Esophagus (tissue), 2 donors: ENCODE results near the gene SYT7. TPM values are rescaled to one million over a fixed set of nuclear protein-coding genes. Genes with fewer than 3 reads are reported as not detected.

ENCODE experiments used
- H3K27ac ChIP-seq, 2 donors: one replicate each; pipeline ENCODE4 v1.5.1; 2013; ENCODE audit warnings: low read depth in 2 of 2, mild to moderate bottlenecking in 2 of 2, inconsistent platforms in 1 of 2, low read length in 1 of 2, moderate library complexity in 1 of 2
- H3K27me3 ChIP-seq, 2 donors: one replicate each; pipeline ENCODE4 v1.6.1; 2013; ENCODE audit warnings: low read length in 2 of 2, control low read depth in 1 of 2, mild to moderate bottlenecking in 1 of 2; ENCODE audit not compliant: insufficient read depth in 2 of 2, control insufficient read depth in 1 of 2
- H3K36me3 ChIP-seq, 2 donors: one replicate each; pipeline ENCODE4 v1.6.1; 2013; ENCODE audit warnings: low read length in 1 of 2; ENCODE audit not compliant: control insufficient read depth in 2 of 2, insufficient read depth in 2 of 2
- H3K4me1 ChIP-seq, 2 donors: one replicate each; pipeline ENCODE4 v1.6.1; 2013; ENCODE audit warnings: low read length in 1 of 2; ENCODE audit not compliant: control insufficient read depth in 2 of 2, insufficient read depth in 2 of 2
- H3K4me3 ChIP-seq, 2 donors: one replicate each; pipeline ENCODE4 v1.5.1; 2013; ENCODE audit warnings: low read length in 2 of 2, mild to moderate bottlenecking in 2 of 2, low read depth in 1 of 2, moderate library complexity in 1 of 2
- H3K9me3 ChIP-seq, 2 donors: one replicate each; pipeline ENCODE4 v1.6.1; 2013; ENCODE audit warnings: mild to moderate bottlenecking in 2 of 2, low read depth in 1 of 2, low read length in 1 of 2, moderate library complexity in 1 of 2; ENCODE audit not compliant: control insufficient read depth in 2 of 2, insufficient read depth in 1 of 2
- WGBS, 2 donors: extraction: QIAGEN DNeasy Blood & Tissue Kit; methylation state at CpG; one replicate each; pipeline ENCODE4 v1.1.7; 2013; 5-methylcytosine and 5-hydroxymethylcytosine counted together
- polyA plus RNA-seq, 2 donors: library from polyadenylated mRNA; stranded (reverse); fragments of 200-250 nt; gene quantifications; one replicate each; pipeline ENCODE4 v1.2.3, GENCODE V29; 2013
- donor health status: healthy with polysubstance abuse.
- donor health status: Bipolar disorder and iron deficiency.

Gene SYT7
- polyA plus RNA-seq, 2 donors = 1.3 to 2.2 TPM

DNA sequence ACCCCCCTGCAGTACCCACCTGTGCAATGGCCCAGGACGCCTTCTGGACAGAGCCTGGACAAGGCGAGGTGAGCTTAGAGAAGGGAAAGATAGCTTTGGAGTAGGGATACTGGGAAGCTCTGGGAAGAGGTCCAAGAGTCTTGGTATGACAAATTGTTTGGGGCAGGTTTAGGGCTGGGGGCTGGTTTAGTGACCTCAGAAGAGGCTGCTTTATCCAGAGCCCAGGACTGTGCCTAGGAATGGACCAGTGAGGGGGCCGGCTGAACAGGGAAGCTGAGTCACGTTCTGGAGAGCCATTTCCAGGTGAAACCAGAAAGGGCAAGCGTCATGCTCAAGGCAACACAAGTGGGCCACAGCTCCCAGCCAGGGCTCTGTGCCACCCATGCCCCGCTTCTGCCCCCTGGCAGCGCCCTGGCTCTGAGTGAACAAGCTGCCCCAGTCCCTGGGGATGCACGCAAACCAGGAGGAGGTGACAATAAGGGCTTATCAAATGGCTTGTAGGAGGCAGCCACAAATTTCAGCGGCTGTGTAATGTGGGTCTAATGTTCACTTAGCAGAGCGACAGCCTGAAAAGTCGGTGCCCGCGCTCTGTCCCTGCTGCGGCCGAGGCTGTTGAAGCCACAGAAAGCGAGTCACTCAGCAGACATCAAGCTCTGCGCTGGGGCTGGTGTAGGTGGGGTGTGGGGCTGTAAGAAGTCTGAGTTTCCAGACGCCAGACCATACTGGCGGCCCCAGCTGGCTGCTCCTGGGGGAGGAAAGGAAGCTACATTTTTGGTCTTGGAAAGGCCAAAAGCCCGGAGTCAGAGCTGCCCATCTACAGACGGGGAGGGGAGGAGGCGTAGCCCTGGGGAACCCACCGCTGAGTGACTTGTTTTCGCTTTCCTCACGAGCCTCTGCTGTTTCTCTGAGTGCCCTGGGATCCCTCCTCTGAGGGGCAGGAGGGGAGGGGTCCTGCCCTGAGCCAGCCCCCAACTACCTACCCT lies 18.3 kb upstream of the SYT7 start:
- H3K4me1 ChIP-seq = peaks cover 5 to 40% of the 10 kb centered on the region in 2 donors
- H3K36me3 ChIP-seq = no peaks in the 10 kb centered on the region
- H3K27ac ChIP-seq = no peak overlapping the region
- H3K27me3 ChIP-seq = no peaks in the 10 kb centered on the region
- H3K9me3 ChIP-seq = no peaks in the 10 kb centered on the region
- no peak overlapping the region for H3K4me3 ChIP-seq
- WGBS, 2 donors = 52 to 61% methylated on average over 25 of the region's 25 CpGs

DNA sequence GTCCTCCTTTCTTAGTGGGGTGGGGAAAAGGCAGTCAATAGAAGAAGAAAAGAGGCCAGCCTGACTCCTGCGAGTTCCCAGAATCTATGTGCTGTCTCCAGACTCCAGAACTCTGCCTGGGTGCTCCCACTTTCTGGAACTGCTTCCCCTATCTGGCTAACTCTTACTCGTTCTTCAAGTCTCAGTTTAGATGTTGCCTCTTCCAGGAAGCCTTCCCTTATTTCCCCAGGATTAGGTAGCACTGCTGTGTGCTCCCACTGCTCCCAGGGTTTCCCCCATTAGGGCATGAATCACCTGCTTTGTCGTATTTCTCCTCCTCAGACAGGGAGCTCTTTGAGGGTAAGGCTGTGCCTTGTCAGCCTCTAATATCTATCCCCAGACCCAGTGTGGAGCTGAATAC lies 17.5 kb upstream of the SYT7 start:
- Histone ChIP-seq H3K4me1 (peaks cover 5 to 36% of the 10 kb centered on the region in 2 donors), H3K36me3 (no peaks in the 10 kb centered on the region), H3K27ac (no peak overlapping the region), H3K4me3 (no peak overlapping the region), H3K9me3 (no peaks in the 10 kb centered on the region), H3K27me3 (no peaks in the 10 kb centered on the region)
- 52 to 56% methylated on average over 3 of the region's 3 CpGs for WGBS, 2 donors

DNA sequence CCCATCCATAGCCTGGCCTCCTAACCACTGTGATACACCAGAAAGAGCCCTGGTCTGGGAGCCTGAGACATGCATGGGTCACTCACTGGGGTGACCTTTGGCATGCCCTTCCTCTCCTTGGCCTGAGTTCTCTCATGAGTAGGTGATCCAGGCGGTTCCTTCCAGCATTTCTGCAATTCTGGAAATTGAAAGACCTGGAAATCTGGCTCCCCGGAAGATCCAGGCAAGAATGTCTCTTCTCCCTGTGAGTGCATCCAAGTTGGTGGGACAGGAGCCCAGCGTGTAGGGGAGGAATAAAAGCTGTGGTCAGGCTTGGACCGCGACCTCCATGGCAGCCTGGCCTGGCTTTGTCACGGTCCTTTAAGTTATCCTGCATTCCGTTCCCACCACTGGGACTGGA lies 16.1 kb upstream of the SYT7 start:
- Histone ChIP-seq H3K4me3 (no peak overlapping the region), H3K27ac (no peak overlapping the region), H3K4me1 (peaks cover 3 to 25% of the 10 kb centered on the region in 2 donors), H3K36me3 (no peaks in the 10 kb centered on the region), H3K27me3 (no peaks in the 10 kb centered on the region), H3K9me3 (no peaks in the 10 kb centered on the region)
- 86 to 88% methylated on average over 7 of the region's 7 CpGs for WGBS, 2 donors

DNA sequence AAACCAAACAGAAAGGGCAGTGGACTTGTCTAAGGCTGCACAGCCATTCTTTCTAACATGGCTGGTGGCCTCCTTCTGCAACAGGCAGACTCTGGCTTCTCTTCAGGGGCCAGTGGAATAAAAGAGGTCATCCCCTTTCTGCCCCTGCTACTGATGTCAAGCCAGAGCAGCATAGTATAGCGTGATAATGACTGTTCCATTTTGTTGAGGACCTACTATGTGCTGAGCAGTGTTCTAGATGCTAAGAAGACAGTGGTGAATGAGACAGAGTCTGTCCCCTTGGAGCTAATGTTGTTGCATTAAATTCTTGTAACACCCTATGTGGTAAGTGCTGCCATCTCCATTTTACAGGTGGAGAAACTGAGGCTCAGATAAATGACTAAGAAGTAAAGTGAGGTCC lies 15.7 kb upstream of the SYT7 start:
- Histone ChIP-seq H3K36me3 (no peaks in the 10 kb centered on the region), H3K27me3 (no peaks in the 10 kb centered on the region), H3K4me1 (peaks cover 0 to 20% of the 10 kb centered on the region in 2 donors), H3K9me3 (no peaks in the 10 kb centered on the region), H3K27ac (no peak overlapping the region), H3K4me3 (no peak overlapping the region)
- WGBS, 2 donors = 63 to 91% methylated on average over 1 of the region's 1 CpG

DNA sequence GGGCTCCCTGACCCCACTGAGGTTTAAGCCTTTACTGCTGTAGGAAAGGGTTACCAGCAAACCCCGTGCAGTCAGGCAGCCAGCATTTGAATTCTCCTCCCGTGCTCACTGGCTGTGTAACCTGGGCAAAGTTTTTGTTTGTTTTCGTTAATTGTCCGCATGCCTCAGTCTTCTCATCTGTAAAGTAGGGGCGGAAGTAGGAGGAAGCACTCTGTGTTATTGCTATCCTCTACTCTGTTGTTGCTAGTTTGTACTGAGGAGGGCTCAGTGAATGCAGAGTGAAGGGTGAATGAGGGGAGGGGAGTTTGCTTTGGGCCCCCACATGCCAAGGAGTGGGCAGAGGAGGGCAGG lies 14.0 kb upstream of the SYT7 start:
- H3K27me3 ChIP-seq = no peaks in the 10 kb centered on the region
- WGBS, 2 donors = 69 to 72% methylated on average over 5 of the region's 5 CpGs
- H3K27ac ChIP-seq = no peak overlapping the region
- peaks cover 0 to 15% of the 10 kb centered on the region in 2 donors for H3K4me1 ChIP-seq
- no peaks in the 10 kb centered on the region for H3K36me3 ChIP-seq
- H3K9me3 ChIP-seq = no peaks in the 10 kb centered on the region
- no peak overlapping the region for H3K4me3 ChIP-seq

DNA sequence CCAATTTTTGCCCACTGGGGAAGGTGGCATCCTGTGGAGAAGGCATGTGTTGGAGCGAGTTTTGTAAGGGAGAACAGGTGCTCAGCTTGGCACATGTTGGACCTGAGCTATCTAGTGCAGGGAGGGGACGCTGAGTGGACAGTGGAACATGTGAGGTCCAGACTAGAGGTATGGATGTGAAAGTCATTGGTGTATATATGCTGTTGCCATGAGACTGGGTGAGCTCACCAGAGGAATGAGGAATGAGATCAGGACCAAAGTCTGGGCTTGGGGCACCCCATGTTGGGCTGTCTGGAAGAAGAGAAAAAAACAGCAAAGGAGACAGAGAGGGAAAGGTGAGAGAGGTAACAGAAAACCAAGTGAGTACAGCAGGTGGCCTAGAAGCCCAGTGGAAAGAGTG lies 12.3 kb upstream of the SYT7 start:
- H3K27ac ChIP-seq = no peak overlapping the region
- H3K36me3 ChIP-seq = no peaks in the 10 kb centered on the region
- H3K9me3 ChIP-seq = no peaks in the 10 kb centered on the region
- H3K27me3 ChIP-seq = no peaks in the 10 kb centered on the region
- 91 to 92% methylated on average over 2 of the region's 2 CpGs for WGBS, 2 donors
- peaks cover 1 to 19% of the 10 kb centered on the region in 2 donors for H3K4me1 ChIP-seq
- no peak overlapping the region for H3K4me3 ChIP-seq

DNA sequence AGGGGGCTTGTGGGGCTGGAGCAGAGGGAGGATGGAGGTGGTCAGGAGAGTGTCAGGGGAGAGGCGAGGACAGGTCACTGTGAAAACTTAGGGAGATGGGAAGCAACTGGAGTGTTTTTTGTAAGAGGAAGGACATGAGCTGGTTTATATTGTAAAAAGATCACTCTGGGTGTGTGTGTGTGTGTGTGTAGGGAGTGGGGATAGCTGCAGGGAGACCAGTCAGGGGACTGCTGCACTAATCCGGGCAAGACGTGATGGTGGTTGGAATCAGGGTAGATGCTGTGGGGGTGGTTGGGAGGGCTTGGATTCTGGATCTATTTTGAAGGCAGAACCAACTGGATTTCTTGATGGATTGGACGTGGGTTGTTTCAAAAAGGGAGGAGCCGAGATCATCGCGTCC lies 11.3 kb upstream of the SYT7 start:
- no peak overlapping the region for H3K27ac ChIP-seq
- peaks cover 5 to 26% of the 10 kb centered on the region in 2 donors for H3K4me1 ChIP-seq
- no peaks in the 10 kb centered on the region for H3K36me3 ChIP-seq
- 77% methylated on average over 7 of the region's 7 CpGs for WGBS, 2 donors
- H3K27me3 ChIP-seq = no peaks in the 10 kb centered on the region
- no peak overlapping the region for H3K4me3 ChIP-seq
- no peaks in the 10 kb centered on the region for H3K9me3 ChIP-seq

DNA sequence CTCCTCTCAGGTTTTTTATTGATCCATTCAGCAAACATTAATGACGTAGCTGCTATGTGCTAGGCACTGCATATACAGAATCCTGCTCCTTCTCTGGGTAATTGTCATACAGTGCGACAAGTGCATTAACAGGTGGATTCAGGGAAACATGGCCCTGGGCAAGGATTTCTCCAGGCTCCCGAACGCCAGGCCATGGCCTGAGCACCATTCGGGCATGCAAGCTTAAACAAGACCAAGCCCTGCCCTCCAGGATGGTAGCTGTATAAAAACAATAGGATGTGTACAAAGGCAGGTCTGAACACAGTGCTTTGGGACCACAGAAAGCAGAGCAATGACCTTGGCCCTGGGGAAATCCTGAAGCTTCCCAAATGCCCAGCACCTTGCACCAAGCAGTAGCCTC lies 9.1 kb upstream of the SYT7 start:
- 59 to 67% methylated on average over 5 of the region's 5 CpGs for whole genome bisulfite sequencing, 2 donors
- Histone ChIP-seq H3K36me3 (no peaks in the 10 kb centered on the region), H3K9me3 (no peaks in the 10 kb centered on the region), H3K27ac (no peak overlapping the region), H3K4me3 (no peak overlapping the region), H3K4me1 (peaks cover 7 to 22% of the 10 kb centered on the region in 2 donors), H3K27me3 (no peaks in the 10 kb centered on the region)

DNA sequence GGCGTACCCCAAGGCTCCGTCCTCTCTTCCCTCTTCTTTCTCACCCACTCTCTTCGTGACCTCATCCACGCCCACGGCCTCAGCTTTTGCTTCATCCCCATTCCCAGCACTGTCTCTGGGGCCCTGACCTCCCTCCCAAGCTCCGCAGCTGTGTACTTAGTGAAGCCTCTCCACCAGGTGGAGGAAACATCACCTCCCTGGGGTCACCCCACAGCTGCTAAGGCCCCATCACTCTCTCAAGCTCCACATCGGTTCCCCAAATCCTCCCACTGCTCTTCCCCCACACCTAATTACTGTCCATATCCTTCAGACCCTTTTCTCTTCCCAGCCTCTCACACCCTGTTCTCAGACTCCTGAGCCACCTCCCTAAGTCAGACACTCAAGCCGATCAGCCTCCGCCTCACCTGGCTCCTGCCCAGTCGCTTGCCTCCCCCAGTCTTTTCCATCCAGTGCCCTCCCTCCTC lies 7.9 kb upstream of the SYT7 start:
- H3K36me3 ChIP-seq = no peaks in the 10 kb centered on the region
- no peaks in the 10 kb centered on the region for H3K9me3 ChIP-seq
- no peaks in the 10 kb centered on the region for H3K27me3 ChIP-seq
- H3K27ac ChIP-seq = no peak overlapping the region
- H3K4me3 ChIP-seq = no peak overlapping the region
- H3K4me1 ChIP-seq = peaks cover 9 to 21% of the 10 kb centered on the region in 2 donors
- 43 to 47% methylated on average over 9 to 10 of the region's 10 CpGs for WGBS, 2 donors
